ENCODE data around the gene NBEA.

NBEA gene

GRCh38 chr13:35279500-35279899, 337.4 kb downstream of the NBEA start:
- DNase-seq (ENCODE audit: low read depth, low spot score) = no peak

- DNase-seq (ENCODE audit: low read depth, low spot score) = no peak
Observed at GRCh38 chr13:35283856-35284255, 341.8 kb downstream of the NBEA start.

GRCh38 chr13:35285677-35286076, 343.6 kb downstream of the NBEA start:
- no peak for DNase-seq (ENCODE audit: low read depth, low spot score)

GRCh38 chr13:35292329-35292728, 350.3 kb downstream of the NBEA start:
- DNase-seq (ENCODE audit: low read depth, low spot score) = no peak

- no peak for DNase-seq (ENCODE audit: low read depth, low spot score)
Observed at GRCh38 chr13:35293579-35294226, 351.6 kb downstream of the NBEA start.

GRCh38 chr13:35309706-35310105, 367.6 kb downstream of the NBEA start:
- DNase-seq (ENCODE audit: low read depth, low spot score) = no peak

- DNase-seq (ENCODE audit: low read depth, low spot score) = no peak
Observed at GRCh38 chr13:35332134-35332533, 390.1 kb downstream of the NBEA start.

GRCh38 chr13:35333157-35333556, 391.1 kb downstream of the NBEA start:
- DNase-seq (ENCODE audit: low read depth, low spot score) = no peak

- no peak for DNase-seq (ENCODE audit: low read depth, low spot score)
Observed at GRCh38 chr13:35342440-35342839, 400.4 kb downstream of the NBEA start.

- DNase-seq (ENCODE audit: low read depth, low spot score) = no peak
Observed at GRCh38 chr13:35343417-35343816, 401.3 kb downstream of the NBEA start.

GRCh38 chr13:35345992-35346391, 403.9 kb downstream of the NBEA start:
- no peak for DNase-seq (ENCODE audit: low read depth, low spot score)

GRCh38 chr13:35346494-35346893, 404.4 kb downstream of the NBEA start:
- DNase-seq (ENCODE audit: low read depth, low spot score) = no peak

GRCh38 chr13:35347679-35348205, 405.7 kb downstream of the NBEA start:
- no peak for DNase-seq (ENCODE audit: low read depth, low spot score)

GRCh38 chr13:35349052-35349451, 407.0 kb downstream of the NBEA start:
- DNase-seq (ENCODE audit: low read depth, low spot score) = no peak

GRCh38 chr13:35349673-35350278, 407.7 kb downstream of the NBEA start:
- no peak for DNase-seq (ENCODE audit: low read depth, low spot score)

- DNase-seq (ENCODE audit: low read depth, low spot score) = no peak
Observed at GRCh38 chr13:35354285-35354684, 412.2 kb downstream of the NBEA start.

GRCh38 chr13:35354882-35355281, 412.8 kb downstream of the NBEA start:
- DNase-seq (ENCODE audit: low read depth, low spot score) = no peak

GRCh38 chr13:35356572-35356971, 414.5 kb downstream of the NBEA start:
- no peak for DNase-seq (ENCODE audit: low read depth, low spot score)

- DNase-seq (ENCODE audit: low read depth, low spot score) = no peak
Observed at GRCh38 chr13:35365883-35366282, 423.8 kb downstream of the NBEA start.

GRCh38 chr13:35367586-35367985, 425.5 kb downstream of the NBEA start:
- no peak for DNase-seq (ENCODE audit: low read depth, low spot score)

GRCh38 chr13:35378939-35379338, 436.9 kb downstream of the NBEA start:
- DNase-seq (ENCODE audit: low read depth, low spot score) = no peak

- DNase-seq (ENCODE audit: low read depth, low spot score) = no peak
Observed at GRCh38 chr13:35379663-35380062, 437.6 kb downstream of the NBEA start.

GRCh38 chr13:35387682-35388250, 445.7 kb downstream of the NBEA start:
- DNase-seq (ENCODE audit: low read depth, low spot score) = no peak
